WTC11 (cell line): Measurements from ENCODE around the gene TPRX1. TPM values are rescaled to one million over a fixed set of nuclear protein-coding genes. Genes with fewer than 3 reads are reported as not detected.

Experiments
- ATF6 ChIP-seq: sonication (generic); formaldehyde crosslinking; IDR thresholded peaks from 2 replicates; pipeline ENCODE4 v1.8.1; 2023; ENCODE audit warnings: mild to moderate bottlenecking, missing genetic modification reagents
- CREM ChIP-seq: sonication (generic); formaldehyde crosslinking; IDR thresholded peaks from 2 replicates; pipeline ENCODE4 v1.8.1; 2022; ENCODE audit warnings: mild to moderate bottlenecking, missing genetic modification reagents, moderate library complexity
- E2F4 ChIP-seq: sonication (generic); formaldehyde crosslinking; IDR thresholded peaks from 2 replicates; pipeline ENCODE4 v1.8.1; 2022; ENCODE audit warnings: low read depth, mild to moderate bottlenecking, moderate library complexity, missing genetic modification reagents, borderline replicate concordance
- EMX1 ChIP-seq: fragments of 250-450 bp; sonication (Bioruptor Pico); IDR thresholded peaks from 2 replicates; pipeline ENCODE4 v1.8.0; 2021; ENCODE audit warnings: mild to moderate bottlenecking
- ESRRA ChIP-seq: sonication (generic); formaldehyde crosslinking; IDR thresholded peaks from 2 replicates; pipeline ENCODE4 v1.8.1; 2022; ENCODE audit warnings: mild to moderate bottlenecking, missing genetic modification reagents, borderline replicate concordance
- FOXP1 ChIP-seq: sonication (generic); formaldehyde crosslinking; IDR thresholded peaks from 2 replicates; pipeline ENCODE4 v1.8.0; 2022; ENCODE audit warnings: missing genetic modification reagents, mild to moderate bottlenecking, moderate library complexity, borderline replicate concordance
- GTF2I ChIP-seq: fragments of 250-450 bp; sonication (Bioruptor Pico); conservative IDR thresholded peaks from 2 replicates; pipeline ENCODE4 v1.4.0; 2021; ENCODE audit warnings: mild to moderate bottlenecking
- HMGA2 ChIP-seq: fragments of 250-450 bp; sonication (Bioruptor Pico); IDR thresholded peaks from 2 replicates; pipeline ENCODE4 v1.4.0; 2021; ENCODE audit warnings: mild to moderate bottlenecking, moderate library complexity
- JAZF1 ChIP-seq: fragments of 250-450 bp; sonication (Bioruptor Pico); IDR thresholded peaks from 2 replicates; pipeline ENCODE4 v1.9.0; 2021; ENCODE audit warnings: moderate library complexity, mild to moderate bottlenecking, inconsistent platforms
- JUN ChIP-seq: sonication (generic); formaldehyde crosslinking; IDR thresholded peaks from 2 replicates; pipeline ENCODE4 v1.8.0; 2023; ENCODE audit warnings: mild to moderate bottlenecking, missing genetic modification reagents
- NFE2L1 ChIP-seq: sonication (generic); formaldehyde crosslinking; IDR thresholded peaks from 2 replicates; pipeline ENCODE4 v1.8.1; 2023; ENCODE audit warnings: missing genetic modification reagents
- NFYB ChIP-seq: sonication (generic); formaldehyde crosslinking; conservative IDR thresholded peaks from 2 replicates; pipeline ENCODE4 v1.8.0; 2022; ENCODE audit warnings: low read depth, missing genetic modification reagents
- RELA ChIP-seq: sonication (generic); formaldehyde crosslinking; IDR thresholded peaks from 2 replicates; pipeline ENCODE4 v1.8.1; 2022; ENCODE audit warnings: missing genetic modification reagents, mild to moderate bottlenecking, borderline replicate concordance
- SOX15 ChIP-seq: fragments of 250-450 bp; sonication (Bioruptor Pico); IDR thresholded peaks from 2 replicates; pipeline ENCODE4 v1.9.0; 2021; ENCODE audit warnings: mild to moderate bottlenecking
- SP1 ChIP-seq: sonication (generic); formaldehyde crosslinking; conservative IDR thresholded peaks from 2 replicates; pipeline ENCODE4 v1.8.1; 2022; ENCODE audit warnings: missing genetic modification reagents
- STAT6 ChIP-seq: sonication (generic); formaldehyde crosslinking; conservative IDR thresholded peaks from 2 replicates; pipeline ENCODE4 v1.8.1; 2023; ENCODE audit warnings: mild to moderate bottlenecking, low read depth, missing genetic modification reagents, moderate library complexity
- ZMAT4 ChIP-seq: fragments of 250-450 bp; sonication (Bioruptor Pico); IDR thresholded peaks from 2 replicates; pipeline ENCODE4 v1.9.0; 2021; ENCODE audit warnings: mild to moderate bottlenecking
- ZNF232 ChIP-seq: sonication (generic); formaldehyde crosslinking; IDR thresholded peaks from 2 replicates; pipeline ENCODE4 v1.8.0; 2022; ENCODE audit warnings: mild to moderate bottlenecking, missing genetic modification reagents
- ZNF263 ChIP-seq: sonication (generic); formaldehyde crosslinking; IDR thresholded peaks from 2 replicates; pipeline ENCODE4 v1.8.1; 2022; ENCODE audit warnings: low read depth, mild to moderate bottlenecking, moderate library complexity, missing genetic modification reagents
- ZNF423 ChIP-seq: fragments of 250-450 bp; sonication (Bioruptor Pico); IDR thresholded peaks from 2 replicates; pipeline ENCODE4 v2.1.2; 2022; ENCODE audit warnings: mild to moderate bottlenecking, moderate library complexity
- total RNA-seq: library from RNA; stranded (reverse); gene quantifications from 3 replicates; pipeline ENCODE4 v1.2.3, GENCODE V29; 2021
- TF ChIP-seq, protein P1 (sequence below): sonication (generic); formaldehyde crosslinking; IDR thresholded peaks from 2 replicates; pipeline ENCODE4 v1.8.0; 2023; ENCODE audit warnings: mild to moderate bottlenecking, missing genetic modification reagents
- TF ChIP-seq, protein P2 (sequence below): sonication (generic); formaldehyde crosslinking; IDR thresholded peaks from 2 replicates; pipeline ENCODE4 v1.8.1; 2022; ENCODE audit warnings: mild to moderate bottlenecking, moderate library complexity, missing genetic modification reagents
- TF ChIP-seq, protein P3 (sequence below): fragments of 250-450 bp; sonication (Bioruptor Pico); IDR thresholded peaks from 2 replicates; pipeline ENCODE4 v1.8.0; 2021; ENCODE audit warnings: mild to moderate bottlenecking
- TF ChIP-seq, protein P4 (sequence below): sonication (generic); formaldehyde crosslinking; IDR thresholded peaks from 2 replicates; pipeline ENCODE4 v1.8.1; 2022; ENCODE audit warnings: low read depth, missing genetic modification reagents, borderline replicate concordance
- TF ChIP-seq, protein P5 (sequence below): sonication (generic); formaldehyde crosslinking; conservative IDR thresholded peaks from 2 replicates; pipeline ENCODE4 v1.8.1; 2022; ENCODE audit warnings: mild to moderate bottlenecking, missing genetic modification reagents

Gene TPRX1
- total RNA-seq, 1 experiment from 2014 or later = not detected

DNA sequence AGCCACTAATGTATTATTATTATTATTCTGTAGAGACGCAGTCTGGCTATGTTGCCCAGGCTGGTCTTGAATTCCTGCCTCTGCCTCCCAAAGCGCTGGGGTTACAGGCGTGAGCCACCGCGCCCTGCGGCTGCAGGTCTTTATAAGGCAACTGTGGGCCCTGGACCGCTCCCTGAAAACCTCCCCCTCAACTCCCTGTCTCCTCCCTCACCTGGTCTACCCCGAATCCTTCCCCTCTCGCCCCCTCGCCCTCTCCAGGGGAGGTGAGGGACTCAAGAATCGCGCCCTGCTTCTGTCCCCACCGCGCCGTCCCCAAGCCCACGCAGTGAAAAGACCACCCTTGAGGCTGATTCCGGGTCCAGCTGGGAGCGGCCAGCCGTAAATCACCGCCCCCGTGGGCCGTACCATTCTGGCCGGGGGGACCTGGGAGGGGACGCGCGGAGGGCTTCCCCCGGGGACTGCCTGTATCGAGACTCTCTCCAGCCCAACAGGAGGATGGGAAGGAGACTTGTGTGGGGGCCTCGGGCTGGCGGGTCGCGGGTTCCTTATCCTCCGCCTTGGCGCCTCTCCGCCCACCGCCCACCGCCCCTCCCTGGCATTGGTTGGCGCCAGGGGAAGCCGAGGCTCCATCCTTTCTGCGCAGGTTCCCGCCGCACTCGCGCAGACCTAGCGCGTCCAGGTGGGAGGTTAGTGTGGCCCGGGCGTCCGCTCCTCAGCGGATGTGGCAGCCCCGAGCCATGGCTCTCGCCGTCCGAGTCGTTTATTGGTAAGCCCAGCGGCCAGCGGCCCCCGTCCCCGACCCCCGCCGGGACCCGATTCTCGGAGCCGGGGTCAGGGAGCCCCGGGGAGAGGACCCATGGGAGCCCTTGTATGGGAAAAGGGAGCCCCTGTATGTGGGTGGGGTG lies 26.1 kb downstream of the TPRX1 start, which contains the start of gene SELENOW (continued):
- TF ChIP-seq, protein P1, sequence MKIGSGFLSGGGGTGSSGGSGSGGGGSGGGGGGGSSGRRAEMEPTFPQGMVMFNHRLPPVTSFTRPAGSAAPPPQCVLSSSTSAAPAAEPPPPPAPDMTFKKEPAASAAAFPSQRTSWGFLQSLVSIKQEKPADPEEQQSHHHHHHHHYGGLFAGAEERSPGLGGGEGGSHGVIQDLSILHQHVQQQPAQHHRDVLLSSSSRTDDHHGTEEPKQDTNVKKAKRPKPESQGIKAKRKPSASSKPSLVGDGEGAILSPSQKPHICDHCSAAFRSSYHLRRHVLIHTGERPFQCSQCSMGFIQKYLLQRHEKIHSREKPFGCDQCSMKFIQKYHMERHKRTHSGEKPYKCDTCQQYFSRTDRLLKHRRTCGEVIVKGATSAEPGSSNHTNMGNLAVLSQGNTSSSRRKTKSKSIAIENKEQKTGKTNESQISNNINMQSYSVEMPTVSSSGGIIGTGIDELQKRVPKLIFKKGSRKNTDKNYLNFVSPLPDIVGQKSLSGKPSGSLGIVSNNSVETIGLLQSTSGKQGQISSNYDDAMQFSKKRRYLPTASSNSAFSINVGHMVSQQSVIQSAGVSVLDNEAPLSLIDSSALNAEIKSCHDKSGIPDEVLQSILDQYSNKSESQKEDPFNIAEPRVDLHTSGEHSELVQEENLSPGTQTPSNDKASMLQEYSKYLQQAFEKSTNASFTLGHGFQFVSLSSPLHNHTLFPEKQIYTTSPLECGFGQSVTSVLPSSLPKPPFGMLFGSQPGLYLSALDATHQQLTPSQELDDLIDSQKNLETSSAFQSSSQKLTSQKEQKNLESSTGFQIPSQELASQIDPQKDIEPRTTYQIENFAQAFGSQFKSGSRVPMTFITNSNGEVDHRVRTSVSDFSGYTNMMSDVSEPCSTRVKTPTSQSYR (CRISPR knock-in tag) = peak; percentile 8; the same call in 1 of the 2 replicates
- TF ChIP-seq E2F4 (CRISPR knock-in tag) = peak; percentile 37; the same call in 1 of the 2 replicates
- no peak for TF ChIP-seq JAZF1 (CRISPR knock-in tag)
- no peak; the same call in 1 of the 2 replicates for TF ChIP-seq GTF2I (CRISPR knock-in tag)
- TF ChIP-seq SP1 (CRISPR knock-in tag) = peak; percentile 99
- no peak for TF ChIP-seq ZMAT4 (CRISPR knock-in tag)
- TF ChIP-seq EMX1 (CRISPR knock-in tag) = no peak
- TF ChIP-seq, protein P2, sequence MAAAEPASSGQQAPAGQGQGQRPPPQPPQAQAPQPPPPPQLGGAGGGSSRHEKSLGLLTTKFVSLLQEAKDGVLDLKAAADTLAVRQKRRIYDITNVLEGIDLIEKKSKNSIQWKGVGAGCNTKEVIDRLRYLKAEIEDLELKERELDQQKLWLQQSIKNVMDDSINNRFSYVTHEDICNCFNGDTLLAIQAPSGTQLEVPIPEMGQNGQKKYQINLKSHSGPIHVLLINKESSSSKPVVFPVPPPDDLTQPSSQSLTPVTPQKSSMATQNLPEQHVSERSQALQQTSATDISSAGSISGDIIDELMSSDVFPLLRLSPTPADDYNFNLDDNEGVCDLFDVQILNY (CRISPR knock-in tag) = peak; percentile 73
- no peak for TF ChIP-seq RELA (CRISPR knock-in tag)
- TF ChIP-seq NFE2L1 (CRISPR knock-in tag) = peak; percentile 20; the same call in 1 of the 2 replicates
- TF ChIP-seq, protein P3, sequence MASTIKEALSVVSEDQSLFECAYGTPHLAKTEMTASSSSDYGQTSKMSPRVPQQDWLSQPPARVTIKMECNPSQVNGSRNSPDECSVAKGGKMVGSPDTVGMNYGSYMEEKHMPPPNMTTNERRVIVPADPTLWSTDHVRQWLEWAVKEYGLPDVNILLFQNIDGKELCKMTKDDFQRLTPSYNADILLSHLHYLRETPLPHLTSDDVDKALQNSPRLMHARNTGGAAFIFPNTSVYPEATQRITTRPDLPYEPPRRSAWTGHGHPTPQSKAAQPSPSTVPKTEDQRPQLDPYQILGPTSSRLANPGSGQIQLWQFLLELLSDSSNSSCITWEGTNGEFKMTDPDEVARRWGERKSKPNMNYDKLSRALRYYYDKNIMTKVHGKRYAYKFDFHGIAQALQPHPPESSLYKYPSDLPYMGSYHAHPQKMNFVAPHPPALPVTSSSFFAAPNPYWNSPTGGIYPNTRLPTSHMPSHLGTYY (CRISPR knock-in tag) = no peak
- TF ChIP-seq ATF6 (CRISPR knock-in tag) = no peak
- TF ChIP-seq ZNF423 = peak; percentile 64
- TF ChIP-seq STAT6 (CRISPR knock-in tag) = no peak
- no peak for TF ChIP-seq SOX15 (CRISPR knock-in tag)
- TF ChIP-seq HMGA2 = no peak
- TF ChIP-seq ESRRA (CRISPR knock-in tag) = no peak
- TF ChIP-seq NFYB (CRISPR knock-in tag) = no peak
- TF ChIP-seq, protein P4, sequence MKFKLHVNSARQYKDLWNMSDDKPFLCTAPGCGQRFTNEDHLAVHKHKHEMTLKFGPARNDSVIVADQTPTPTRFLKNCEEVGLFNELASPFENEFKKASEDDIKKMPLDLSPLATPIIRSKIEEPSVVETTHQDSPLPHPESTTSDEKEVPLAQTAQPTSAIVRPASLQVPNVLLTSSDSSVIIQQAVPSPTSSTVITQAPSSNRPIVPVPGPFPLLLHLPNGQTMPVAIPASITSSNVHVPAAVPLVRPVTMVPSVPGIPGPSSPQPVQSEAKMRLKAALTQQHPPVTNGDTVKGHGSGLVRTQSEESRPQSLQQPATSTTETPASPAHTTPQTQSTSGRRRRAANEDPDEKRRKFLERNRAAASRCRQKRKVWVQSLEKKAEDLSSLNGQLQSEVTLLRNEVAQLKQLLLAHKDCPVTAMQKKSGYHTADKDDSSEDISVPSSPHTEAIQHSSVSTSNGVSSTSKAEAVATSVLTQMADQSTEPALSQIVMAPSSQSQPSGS (CRISPR knock-in tag) = no peak
- no peak for TF ChIP-seq JUN (CRISPR knock-in tag)
- TF ChIP-seq FOXP1 (CRISPR knock-in tag) = peak; percentile 80; the same call in 1 of the 2 replicates
- peak; percentile 51; the same call in 1 of the 2 replicates for TF ChIP-seq CREM (CRISPR knock-in tag)
- TF ChIP-seq ZNF263 = no peak
- no peak for TF ChIP-seq ZNF232 (CRISPR knock-in tag)
- TF ChIP-seq, protein P5, sequence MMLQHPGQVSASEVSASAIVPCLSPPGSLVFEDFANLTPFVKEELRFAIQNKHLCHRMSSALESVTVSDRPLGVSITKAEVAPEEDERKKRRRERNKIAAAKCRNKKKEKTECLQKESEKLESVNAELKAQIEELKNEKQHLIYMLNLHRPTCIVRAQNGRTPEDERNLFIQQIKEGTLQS (CRISPR knock-in tag) = no peak
